Ishikawa (cell line): ENCODE data around the gene GRP.

Experiments used
- CEBPB ChIP-seq: IDR thresholded peaks from 2 replicates; pipeline ENCODE4 v1.6.1; 2012
- CREB1 ChIP-seq: IDR thresholded peaks from 2 replicates; pipeline ENCODE4 v1.6.1; 2012; ENCODE audit warnings: low read depth
- EGR1 ChIP-seq: IDR thresholded peaks from 2 replicates; pipeline ENCODE4 v1.6.1; 2012
- EP300 ChIP-seq: IDR thresholded peaks from 2 replicates; pipeline ENCODE4 v1.6.1; 2012; ENCODE audit warnings: borderline replicate concordance
- FOXM1 ChIP-seq: IDR thresholded peaks from 2 replicates; pipeline ENCODE4 v1.6.1; 2012; ENCODE audit warnings: low read depth, borderline replicate concordance
- NFIC ChIP-seq: IDR thresholded peaks from 2 replicates; pipeline ENCODE4 v1.6.1; 2012
- RAD21 ChIP-seq: IDR thresholded peaks from 2 replicates; pipeline ENCODE4 v1.6.1; 2012; ENCODE audit warnings: low read depth
- REST ChIP-seq: IDR thresholded peaks from 2 replicates; pipeline ENCODE4 v1.6.1; 2012; ENCODE audit warnings: low read depth, mild to moderate bottlenecking
- TAF1 ChIP-seq: IDR thresholded peaks from 2 replicates; pipeline ENCODE4 v1.6.1; 2012; ENCODE audit warnings: low read depth, mild to moderate bottlenecking
- TCF12 ChIP-seq: IDR thresholded peaks from 2 replicates; pipeline ENCODE4 v1.6.1; 2012; ENCODE audit warnings: low read depth
- TEAD4 ChIP-seq: IDR thresholded peaks from 2 replicates; pipeline ENCODE4 v1.6.1; 2012
- USF1 ChIP-seq: IDR thresholded peaks from 2 replicates; pipeline ENCODE4 v1.6.1; 2012
- YY1 ChIP-seq: IDR thresholded peaks from 2 replicates; pipeline ENCODE4 v1.6.1; 2012; ENCODE audit warnings: low read depth
- ZBTB7A ChIP-seq: IDR thresholded peaks from 2 replicates; pipeline ENCODE4 v1.6.1; 2012; ENCODE audit warnings: low read depth
- TF ChIP-seq, protein P1 (sequence below): IDR thresholded peaks from 2 replicates; pipeline ENCODE4 v1.6.1; 2012

Gene GRP

DNA sequence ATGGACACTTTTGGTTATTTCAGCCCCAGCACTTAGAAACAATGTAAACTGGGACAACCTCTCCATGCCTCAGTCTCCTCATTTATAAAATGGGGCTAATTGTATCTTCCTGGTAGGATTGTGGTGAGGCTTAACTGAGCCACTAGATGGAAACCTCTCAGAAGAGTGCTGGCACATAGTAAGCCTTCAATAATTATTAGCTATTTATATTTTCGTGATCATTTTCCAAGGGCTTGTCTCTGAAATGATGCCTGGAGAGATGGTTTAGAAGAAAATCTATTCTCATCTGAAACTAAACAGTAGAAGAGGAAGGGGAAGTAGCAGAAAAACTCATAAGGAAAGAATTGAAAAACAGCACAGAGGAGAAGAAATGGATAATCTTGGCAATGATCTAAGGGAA, 46.5 kb downstream of the GRP start:
- TF ChIP-seq TEAD4: no peak
- TF ChIP-seq ZBTB7A: no peak
- no peak for TF ChIP-seq TAF1
- no peak for TF ChIP-seq RAD21
- TF ChIP-seq YY1: no peak
- no peak for TF ChIP-seq EGR1
- no peak for TF ChIP-seq CREB1
- TF ChIP-seq FOXM1: no peak
- TF ChIP-seq USF1: no peak
- TF ChIP-seq TCF12: no peak

DNA sequence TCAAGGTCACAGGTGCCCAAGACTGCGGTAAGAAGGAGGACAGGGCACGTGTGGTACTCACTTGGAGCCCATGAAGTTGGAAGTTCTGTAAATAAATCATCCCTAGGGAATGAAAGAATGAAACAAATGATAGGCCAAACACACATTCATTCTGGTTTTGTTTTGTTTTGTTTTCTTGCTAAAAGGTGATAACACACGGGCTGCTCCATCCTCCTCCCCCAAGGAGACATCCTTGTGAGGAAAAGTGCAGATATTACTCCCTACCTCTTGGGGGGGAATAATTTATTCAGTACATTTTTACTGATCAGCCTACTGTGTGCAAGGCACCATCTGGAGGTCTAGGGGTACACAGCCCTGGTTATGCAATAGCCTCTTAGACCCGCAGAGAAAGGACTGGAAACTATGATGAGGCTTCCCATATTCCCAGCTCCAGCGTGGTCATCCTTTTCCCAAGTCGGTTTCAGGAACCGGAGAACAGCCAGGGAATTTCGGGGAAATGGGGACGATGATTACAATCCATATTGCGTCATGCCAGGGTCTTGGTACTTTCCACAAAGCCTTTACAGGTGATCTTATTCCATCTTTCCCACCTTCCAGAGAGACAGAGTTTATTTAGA, 47.0 kb downstream of the GRP start:
- no peak for TF ChIP-seq FOXM1
- TF ChIP-seq ZBTB7A: no peak
- TF ChIP-seq CREB1: no peak
- no peak for TF ChIP-seq USF1
- no peak for TF ChIP-seq RAD21
- TF ChIP-seq EP300: no peak
- no peak for TF ChIP-seq NFIC
- no peak for TF ChIP-seq EGR1

GRCh38 chr18:59267503-59268126, 47.7 kb downstream of the GRP start:
- TF ChIP-seq EP300 (no peak), TEAD4 (no peak), TAF1 (no peak), NFIC (no peak), CREB1 (no peak), YY1 (no peak), FOXM1 (no peak), USF1 (no peak), REST (no peak), ZBTB7A (no peak), RAD21 (no peak), CEBPB (no peak), TCF12 (no peak), EGR1 (no peak)
- TF ChIP-seq, protein P1, sequence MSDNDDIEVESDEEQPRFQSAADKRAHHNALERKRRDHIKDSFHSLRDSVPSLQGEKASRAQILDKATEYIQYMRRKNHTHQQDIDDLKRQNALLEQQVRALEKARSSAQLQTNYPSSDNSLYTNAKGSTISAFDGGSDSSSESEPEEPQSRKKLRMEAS: no peak

GRCh38 chr18:59268127-59268720, 48.3 kb downstream of the GRP start:
- no peak for TF ChIP-seq EGR1
- TF ChIP-seq ZBTB7A: no peak
- TF ChIP-seq TEAD4: no peak
- TF ChIP-seq EP300: no peak
- TF ChIP-seq, protein P1: no peak
- no peak for TF ChIP-seq RAD21

- TF ChIP-seq RAD21 (peak; percentile 34; the same call in 1 of the 2 replicates), REST (no peak)
Measured at GRCh38 chr18:59268721-59269562, 49.0 kb downstream of the GRP start.
